Inflammatory macrophage (primary cell): ENCODE data around the gene ZNF577.
A peak's percentile ranks its signal among the peaks of the same experiment; 100 is the strongest.
"Not testable (repeated sequence)": the region's sequence is repeated elsewhere in the genome, so short reads cannot be mapped to it uniquely, and the experiment has no call there.

ENCODE experiments used
- DNase-seq, 2 donors: peaks; one replicate each; pipeline ENCODE4 v3.0.0-alpha.2; 2020 to 2022
- total RNA-seq, 18 experiments: gene quantifications; one replicate each; lab custom pipeline; 2026; ENCODE audit warnings: mixed read lengths in 6 of 18, inconsistent platforms in 2 of 18; lab: John Stamatoyannopoulos, UW

The ZNF577 gene
- 3.0 to 13.4 (median 8.3) reads per million in 18 experiments for total RNA-seq

DNA sequence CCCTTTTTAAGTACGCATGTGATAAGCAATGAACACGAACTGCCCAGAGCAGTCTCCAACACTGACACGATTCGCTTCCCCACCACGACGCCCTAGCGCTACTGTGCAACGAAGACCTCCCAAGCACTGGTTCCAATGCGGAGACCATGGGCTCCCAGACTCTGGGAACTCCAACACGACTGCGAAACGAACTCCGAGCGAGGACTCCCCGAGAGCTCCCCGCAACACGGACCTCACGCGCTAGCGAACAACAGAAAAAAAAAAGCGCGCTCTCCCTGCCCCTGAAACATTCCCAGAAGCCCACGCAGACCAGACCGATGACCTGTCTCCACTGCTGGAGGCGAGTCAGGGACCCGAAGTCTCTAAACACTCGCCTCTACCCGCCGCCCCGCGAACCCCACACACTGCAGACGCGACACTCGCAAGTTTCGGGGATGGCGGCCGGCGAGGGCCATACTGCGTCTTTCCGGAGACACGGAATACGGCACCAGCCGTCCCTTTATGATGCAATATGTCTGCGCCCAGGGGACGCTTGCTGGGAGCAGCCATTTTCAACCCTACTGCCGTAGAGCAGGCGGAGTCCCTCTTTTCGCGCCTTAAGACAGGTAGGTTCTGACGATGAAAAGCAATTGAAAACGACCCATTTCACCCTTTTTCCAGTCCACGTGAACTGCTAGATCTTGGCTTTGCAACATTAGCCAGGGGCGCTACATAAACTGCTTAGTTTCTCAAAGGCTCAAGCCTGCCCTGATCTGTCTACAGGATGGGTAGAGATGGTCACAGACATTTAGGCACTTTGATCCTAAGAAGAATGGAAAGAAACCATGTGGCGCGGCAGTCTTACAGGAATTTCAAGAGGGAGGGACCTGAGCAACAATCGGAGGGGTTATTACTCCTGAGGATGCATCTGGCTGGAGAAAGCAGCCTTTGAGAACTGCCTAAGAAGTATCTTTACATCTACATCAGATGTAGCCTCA is at the start of gene ZNF577:
Gene ZNF577, minus strand, starts transcription at position 430 of the 977 bp plus-strand sequence. CDS start 7,569 bp downstream, outside the sequence.
- DNase-seq: peak; percentile 79 to 92

- no peak for DNase-seq
Observed at GRCh38 chr19:51931921-51932320, 44.2 kb upstream of the ZNF577 start.

GRCh38 chr19:51927859-51928258 is 40.1 kb upstream of the ZNF577 start:
- DNase-seq: no peak

DNA sequence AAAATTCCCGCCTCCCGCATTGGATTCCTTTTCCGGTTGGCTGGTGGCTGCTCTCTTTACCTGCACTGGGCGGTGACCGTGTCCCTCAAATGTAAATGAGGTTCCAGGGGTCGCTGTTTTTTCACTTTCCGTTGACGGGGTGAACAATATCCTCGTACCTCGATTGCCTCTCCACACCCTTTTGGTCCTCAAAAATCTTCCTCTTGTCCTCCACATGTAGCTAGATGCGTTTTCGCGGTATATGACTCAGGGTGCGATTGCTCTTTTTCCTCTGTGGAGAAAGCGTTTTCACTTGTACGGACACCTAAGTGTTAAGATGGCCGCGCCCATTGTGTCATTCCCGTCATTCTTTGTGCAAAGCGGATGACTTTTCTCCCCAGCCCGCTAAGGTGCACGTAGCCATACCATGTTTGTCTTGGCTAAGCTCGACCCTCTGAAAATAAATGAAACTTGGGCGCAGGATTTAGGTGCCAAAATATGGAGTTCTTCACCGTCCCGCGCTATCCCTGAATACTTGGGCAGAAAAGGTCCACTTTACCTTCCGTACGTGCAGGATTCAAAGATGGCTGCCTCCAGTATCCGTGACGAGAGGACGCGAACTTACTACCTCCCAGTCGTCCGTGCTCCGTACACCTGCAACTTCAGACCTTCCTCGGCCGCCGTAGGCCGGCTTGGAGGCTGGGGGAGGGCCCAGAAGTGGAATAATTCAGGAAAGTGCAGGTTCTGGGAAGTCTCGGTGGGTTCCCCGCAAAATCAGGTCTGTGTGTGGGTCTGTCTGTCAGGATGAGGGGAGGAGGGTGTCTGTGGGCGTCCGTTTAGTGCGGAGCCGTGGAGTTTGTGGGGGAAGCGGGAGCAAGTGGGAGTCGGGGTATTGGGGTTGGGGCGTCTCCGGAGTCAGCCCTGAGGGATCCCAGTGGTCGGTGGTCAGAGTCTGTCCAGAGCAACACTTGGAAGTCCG is 39.3 kb upstream of the ZNF577 start, which contains the start of gene ZNF613:
Gene ZNF613, plus strand, starts transcription at position 689 of the 958 bp plus-strand sequence. CDS start 8,749 bp downstream, outside the sequence.
- peak; percentile 88 to 93 for DNase-seq

DNA sequence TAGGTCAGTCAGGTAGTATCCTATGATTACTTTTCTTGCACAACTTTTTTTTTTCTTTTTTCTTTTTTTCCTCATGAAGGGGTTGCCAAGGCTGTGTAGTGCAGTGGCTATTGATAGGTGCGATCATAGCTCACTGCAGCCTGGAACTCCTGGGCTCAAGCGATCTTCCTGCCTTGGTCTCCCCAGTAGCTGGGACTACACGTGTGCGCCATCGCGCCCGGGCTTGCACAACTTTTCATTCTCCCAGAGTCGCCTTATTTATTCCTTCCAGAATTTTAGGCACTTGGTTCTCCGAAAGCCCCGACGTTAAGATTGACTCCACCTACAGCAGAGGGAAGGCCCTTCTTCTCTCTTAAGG is 38.7 kb upstream of the ZNF577 start:
- no peak for DNase-seq

GRCh38 chr19:51921949-51922348 is 34.2 kb upstream of the ZNF577 start:
- no peak for DNase-seq

DNA sequence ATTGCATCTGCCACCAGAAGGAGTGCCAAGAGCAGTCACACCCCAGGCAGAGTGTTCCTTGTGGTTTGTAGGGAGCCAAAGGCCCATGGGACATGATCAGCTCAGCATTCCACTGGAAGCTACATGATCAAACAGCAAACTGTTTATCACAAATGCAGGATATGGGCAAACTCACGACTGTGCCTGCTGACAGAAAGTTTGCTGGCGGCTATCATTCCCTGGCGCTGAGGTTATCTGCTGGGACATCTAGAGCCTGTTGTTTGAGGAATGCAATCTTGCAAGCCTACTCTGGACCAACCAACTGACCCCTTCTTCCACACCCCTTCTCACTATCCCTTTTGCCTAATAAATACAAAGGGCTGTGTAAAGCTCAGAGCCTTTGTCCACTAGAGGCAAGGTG is 31.9 kb upstream of the ZNF577 start:
- DNase-seq: no peak

DNA sequence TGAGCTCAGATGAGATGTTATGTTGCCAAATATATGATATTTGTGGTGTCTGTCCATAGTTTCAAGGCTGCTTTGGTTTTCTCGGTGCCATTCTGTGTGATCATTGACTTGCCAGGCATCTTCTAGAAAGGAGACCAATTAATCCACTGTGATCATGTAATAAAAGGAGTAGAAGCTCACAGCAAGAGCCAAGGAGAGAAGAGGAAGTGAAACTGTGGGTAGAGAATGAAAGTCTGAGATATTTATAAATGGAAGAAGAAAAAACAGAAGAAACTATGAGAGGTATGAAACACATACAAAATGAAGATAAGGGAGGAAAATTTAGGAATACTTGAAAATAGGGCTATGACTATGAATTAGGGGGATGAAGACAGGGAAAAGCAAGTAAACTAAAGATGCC is 28.4 kb upstream of the ZNF577 start:
- no peak for DNase-seq

DNA sequence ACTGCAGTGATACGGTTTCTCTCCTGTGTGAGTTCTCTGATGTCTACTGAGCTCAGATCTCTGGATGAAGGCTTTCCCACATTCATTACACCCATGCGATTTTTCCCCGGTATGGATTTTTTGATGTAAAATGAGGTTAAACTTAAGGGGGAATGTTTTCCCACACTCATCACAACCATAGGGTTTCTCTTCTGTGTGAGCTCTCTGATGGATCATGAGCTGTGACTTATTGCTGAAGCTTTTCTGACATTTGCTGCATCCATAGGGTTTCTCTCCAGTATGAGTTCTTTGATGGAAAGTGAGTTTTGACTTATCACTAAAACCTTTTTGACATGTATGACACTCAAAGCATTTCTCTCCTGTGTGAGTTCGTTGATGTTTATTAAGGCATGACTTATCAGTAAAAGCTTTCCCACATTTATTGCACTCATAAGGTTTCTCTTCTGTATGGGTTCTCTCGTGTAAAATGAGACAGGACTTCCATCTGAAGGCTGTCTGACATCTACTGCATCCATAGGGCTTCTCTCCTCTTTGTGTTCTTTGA is 27.6 kb upstream of the ZNF577 start:
- DNase-seq: no peak

GRCh38 chr19:51907981-51908380 is 20.2 kb upstream of the ZNF577 start:
- not testable (repeated sequence) for DNase-seq

GRCh38 chr19:51906108-51906507 is 18.4 kb upstream of the ZNF577 start:
- DNase-seq: not testable (repeated sequence)

DNA sequence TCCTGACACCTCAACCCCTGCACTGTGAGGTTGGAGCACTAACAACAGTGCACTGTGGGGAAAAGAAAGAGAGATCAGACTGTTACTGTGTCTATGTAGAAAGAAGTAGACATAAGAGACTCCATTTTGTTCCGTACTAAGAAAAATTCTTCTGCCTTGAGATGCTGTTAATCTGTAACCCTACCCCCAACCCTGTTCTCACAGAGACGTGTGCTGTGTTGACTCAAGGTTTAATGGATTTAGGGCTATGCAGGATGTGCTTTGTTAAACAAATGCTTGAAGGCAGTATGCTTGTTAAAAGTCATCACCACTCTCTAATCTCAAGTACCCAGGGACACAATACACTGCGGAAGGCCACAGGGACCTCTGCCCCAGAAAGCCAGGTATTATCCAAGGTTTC is 17.9 kb upstream of the ZNF577 start:
- not testable (repeated sequence) for DNase-seq

GRCh38 chr19:51905206-51905605 is 17.5 kb upstream of the ZNF577 start:
- no peak for DNase-seq

GRCh38 chr19:51904331-51905165 is 16.8 kb upstream of the ZNF577 start, which contains the start of gene ZNF649:
ZNF649 (minus strand) TSS chr19:51905017; CDS start chr19:51900107, 4,910 bp downstream.
- DNase-seq: peak; percentile 90 to 91

DNA sequence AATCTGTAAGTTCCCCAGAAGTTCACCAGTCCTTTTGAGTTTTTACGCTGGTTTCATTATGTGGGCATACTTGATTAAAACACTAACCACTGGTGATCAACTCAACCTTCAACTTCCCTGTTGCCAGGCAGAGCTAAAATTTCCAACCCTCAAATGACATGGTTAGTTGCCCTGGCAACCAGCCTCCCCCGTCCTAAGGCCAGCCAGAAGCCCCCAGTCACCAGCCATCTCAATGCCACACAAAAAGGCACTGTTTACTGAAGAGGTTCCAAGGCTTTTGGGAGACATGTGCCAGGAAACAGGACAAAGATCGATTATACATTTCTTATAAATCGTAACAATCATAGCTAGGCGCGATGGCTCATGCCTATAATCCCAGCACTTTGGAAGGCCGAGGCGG is 15.4 kb upstream of the ZNF577 start:
- DNase-seq: no peak

DNA sequence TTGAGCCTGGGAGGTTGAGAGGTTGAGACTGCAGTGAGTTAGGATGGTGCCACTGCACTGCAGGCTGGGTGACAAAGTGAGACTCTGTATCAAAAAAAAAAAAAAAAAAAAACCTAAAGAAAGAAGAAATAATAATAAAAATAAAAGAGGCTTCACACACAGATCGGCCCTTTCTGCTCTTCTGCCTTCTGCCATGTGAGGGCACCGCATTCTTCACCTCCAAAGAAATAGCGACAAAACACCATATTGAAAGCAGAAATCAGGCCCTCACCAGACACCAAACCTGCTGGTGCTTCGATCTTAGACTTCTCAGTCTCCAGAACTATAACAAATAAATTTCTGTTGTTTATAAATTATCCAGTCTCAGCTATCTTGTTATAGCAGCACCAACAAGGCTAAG is 14.1 kb upstream of the ZNF577 start:
- no peak for DNase-seq

DNA sequence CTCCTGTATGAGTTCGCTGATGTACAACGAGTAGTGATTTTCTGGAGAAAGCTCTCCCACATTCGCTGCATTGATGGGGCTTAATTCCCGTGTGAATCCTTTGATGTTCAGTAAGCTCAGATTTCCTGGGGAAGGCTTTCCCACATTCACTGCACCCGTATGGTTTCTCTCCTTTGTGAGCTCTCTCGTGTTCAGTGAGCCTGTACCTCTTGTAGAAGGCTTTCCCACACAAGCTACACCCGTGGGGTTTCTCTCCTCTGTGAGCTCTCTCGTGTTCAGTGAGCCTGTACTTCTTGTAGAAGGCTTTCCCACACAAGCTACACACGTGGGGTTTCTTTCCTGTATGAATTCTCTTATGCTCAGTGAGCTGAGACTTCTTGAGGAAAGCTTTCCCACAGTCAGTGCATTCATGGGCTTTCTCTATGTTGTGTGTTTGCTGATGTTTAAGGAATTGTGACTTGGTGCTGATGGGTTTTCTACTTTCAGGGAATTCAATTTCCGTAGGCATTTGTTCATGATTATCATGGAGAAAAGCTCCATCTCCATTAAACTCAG is 3.5 kb upstream of the ZNF577 start:
- DNase-seq: no peak

DNA sequence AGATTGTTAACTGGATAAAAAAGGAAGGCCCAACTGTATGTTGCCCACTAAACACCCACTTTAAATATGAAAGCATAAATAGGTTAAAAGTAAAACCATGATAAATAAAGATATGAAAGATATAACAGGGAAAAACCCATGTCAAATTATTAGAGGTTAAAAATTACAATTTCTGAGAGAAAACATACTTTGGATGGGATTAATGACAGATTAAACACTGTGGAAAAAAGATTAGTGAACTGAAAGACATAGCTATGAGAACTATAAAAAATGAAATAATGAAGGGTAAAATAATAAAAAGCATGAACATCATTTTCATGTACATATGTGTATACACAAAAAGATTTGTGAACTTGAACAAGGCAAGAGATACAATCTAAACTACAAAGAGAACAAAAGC is 2.2 kb upstream of the ZNF577 start:
- no peak for DNase-seq

DNA sequence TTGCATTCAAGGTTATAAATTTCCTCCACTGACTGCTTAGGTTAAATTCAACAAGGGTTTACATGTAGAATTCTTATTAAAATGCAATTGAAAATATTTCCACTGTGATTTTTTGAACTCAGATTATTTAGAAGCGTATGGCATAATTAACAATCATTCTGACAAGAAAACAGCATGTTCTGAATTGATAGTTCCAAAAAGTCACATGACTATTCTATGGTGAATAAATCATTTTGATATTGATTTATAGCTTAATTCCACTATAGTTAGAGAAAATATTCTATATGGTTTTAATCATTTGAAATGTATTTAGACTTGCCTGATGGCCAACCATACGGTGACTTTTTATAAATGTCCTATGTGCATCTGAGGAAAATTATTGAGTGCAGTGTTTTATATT is 3.0 kb downstream of the ZNF577 start:
- DNase-seq: no peak

- DNase-seq: no peak
Observed at GRCh38 chr19:51882518-51882917, 5.2 kb downstream of the ZNF577 start.

- no peak for DNase-seq
Observed at GRCh38 chr19:51873097-51873496, 14.7 kb downstream of the ZNF577 start.
